ENCODE measurements around the gene AHNAK. TPM values are rescaled to one million over a fixed set of nuclear protein-coding genes. Genes with fewer than 3 reads are reported as not detected.

Gene AHNAK
- total RNA-seq, 1 donor from 2014 or later, result 809 TPM

DNA sequence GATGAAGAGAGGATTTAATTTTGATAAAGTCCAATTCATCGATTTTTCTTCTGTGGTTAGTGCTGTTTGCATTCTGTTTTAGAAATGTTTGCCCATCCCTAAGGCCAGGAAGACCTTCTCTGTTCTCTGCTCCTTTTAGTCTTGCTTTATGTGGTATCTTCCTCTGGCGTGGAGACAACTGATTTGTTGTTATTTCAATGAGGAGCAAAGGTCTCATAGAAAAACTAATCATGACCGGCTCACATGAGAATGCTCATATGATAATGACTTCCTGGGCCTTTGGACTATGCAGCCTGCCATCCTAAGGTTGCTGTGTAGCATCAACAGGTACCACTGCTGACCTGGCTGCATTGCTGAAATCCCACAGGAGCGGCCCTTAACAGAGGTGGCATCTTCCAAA, 108.0 kb downstream of the AHNAK start:
- TF ChIP-seq, protein P1, sequence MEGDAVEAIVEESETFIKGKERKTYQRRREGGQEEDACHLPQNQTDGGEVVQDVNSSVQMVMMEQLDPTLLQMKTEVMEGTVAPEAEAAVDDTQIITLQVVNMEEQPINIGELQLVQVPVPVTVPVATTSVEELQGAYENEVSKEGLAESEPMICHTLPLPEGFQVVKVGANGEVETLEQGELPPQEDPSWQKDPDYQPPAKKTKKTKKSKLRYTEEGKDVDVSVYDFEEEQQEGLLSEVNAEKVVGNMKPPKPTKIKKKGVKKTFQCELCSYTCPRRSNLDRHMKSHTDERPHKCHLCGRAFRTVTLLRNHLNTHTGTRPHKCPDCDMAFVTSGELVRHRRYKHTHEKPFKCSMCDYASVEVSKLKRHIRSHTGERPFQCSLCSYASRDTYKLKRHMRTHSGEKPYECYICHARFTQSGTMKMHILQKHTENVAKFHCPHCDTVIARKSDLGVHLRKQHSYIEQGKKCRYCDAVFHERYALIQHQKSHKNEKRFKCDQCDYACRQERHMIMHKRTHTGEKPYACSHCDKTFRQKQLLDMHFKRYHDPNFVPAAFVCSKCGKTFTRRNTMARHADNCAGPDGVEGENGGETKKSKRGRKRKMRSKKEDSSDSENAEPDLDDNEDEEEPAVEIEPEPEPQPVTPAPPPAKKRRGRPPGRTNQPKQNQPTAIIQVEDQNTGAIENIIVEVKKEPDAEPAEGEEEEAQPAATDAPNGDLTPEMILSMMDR (IDR thresholded peaks at IDR 0.05), result no peak
- intact Hi-C loops (cut with DNase I), result no loop called here
- ATAC-seq (no peak), DNase-seq (no peak)
- H3K27me3 ChIP-seq (ENCODE audit: low read depth), result no peaks in the 10 kb centered on the region
- H3K4me3 ChIP-seq, result no peak overlapping the region
- peaks cover 44% of the 10 kb centered on the region for H3K4me1 ChIP-seq
- no peaks in the 10 kb centered on the region for H3K36me3 ChIP-seq
- no peaks in the 10 kb centered on the region for H3K9me3 ChIP-seq
- no peak overlapping the region for H3K27ac ChIP-seq

DNA sequence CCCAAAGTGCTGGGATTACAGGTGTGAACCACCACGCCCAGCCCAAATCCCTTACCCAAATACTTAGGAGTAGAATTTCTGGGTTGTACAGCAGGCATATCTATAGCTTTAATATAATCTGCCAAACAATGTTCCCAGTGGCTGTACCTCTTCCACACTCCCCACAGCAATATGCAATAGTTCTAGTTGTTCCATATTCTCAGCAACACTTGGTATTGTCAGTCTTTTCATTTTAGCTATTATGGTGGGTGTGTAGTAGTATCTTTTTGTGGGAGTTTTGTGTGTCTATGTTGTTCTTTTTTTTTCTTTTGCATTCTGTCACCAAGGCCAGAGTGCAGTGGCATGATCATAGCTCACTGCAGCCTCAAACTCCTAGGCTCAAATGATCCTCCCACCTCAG, 109.0 kb downstream of the AHNAK start:
- Histone ChIP-seq H3K9me3 (no peaks in the 10 kb centered on the region), H3K4me1 (peaks cover 45% of the 10 kb centered on the region), H3K4me3 (no peak overlapping the region), H3K27me3 (ENCODE audit: low read depth) (no peaks in the 10 kb centered on the region), H3K27ac (no peak overlapping the region), H3K36me3 (no peaks in the 10 kb centered on the region)
- ATAC-seq (no peak), DNase-seq (no peak)
- intact Hi-C loops (cut with DNase I), result no loop called here
- TF ChIP-seq, protein P1 (IDR thresholded peaks at IDR 0.05), result no peak

DNA sequence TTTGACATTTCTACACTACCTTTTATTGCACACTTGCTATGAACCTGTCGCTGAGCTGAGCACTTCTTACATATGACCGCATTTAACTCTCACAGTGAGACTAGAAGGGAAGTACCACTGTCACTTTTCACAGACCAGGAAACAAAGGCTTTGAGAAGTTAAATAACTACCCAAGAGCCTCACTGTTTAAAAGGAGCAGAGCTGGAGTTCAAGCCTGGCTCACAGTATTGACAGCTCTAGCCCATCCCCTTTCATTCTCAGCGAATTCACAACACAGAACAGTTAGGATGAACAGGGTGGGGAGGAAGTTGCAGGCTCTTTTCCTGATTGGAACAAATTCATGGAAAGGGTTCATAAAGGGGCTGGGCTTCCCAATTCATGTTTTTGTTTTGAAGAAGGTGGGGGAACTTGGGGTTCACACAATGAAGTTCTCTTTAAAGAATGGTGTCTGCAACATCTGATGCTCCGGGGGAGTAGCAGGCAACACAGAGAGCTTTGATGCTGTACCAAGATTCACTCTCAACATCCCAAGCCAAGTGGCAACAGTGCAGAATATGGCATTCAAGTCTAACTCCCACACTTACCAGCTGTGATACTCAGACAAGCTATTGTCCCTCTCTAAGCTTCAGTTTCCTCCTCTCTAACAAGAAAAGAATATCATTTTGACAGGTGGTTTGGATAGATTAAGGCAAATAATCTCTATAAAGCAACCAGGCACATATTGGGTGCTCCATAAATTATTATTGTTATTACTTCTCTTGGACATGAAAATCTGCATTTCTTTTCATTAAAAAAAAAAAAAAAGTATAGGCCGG, 110.6 kb downstream of the AHNAK start:
- peaks cover 53% of the 10 kb centered on the region for H3K4me1 ChIP-seq
- TF ChIP-seq, protein P1 (IDR thresholded peaks at IDR 0.05), result no peak
- H3K27ac ChIP-seq, result peak overlapping the region; percentile 19
- DNase-seq, result no peak
- intact Hi-C loops (cut with DNase I), result no loop called here
- H3K27me3 ChIP-seq (ENCODE audit: low read depth), result no peaks in the 10 kb centered on the region
- ATAC-seq, result peak in 1 of 2 donors; percentile 18
- no peaks in the 10 kb centered on the region for H3K36me3 ChIP-seq
- no peak overlapping the region for H3K4me3 ChIP-seq
- no peaks in the 10 kb centered on the region for H3K9me3 ChIP-seq

DNA sequence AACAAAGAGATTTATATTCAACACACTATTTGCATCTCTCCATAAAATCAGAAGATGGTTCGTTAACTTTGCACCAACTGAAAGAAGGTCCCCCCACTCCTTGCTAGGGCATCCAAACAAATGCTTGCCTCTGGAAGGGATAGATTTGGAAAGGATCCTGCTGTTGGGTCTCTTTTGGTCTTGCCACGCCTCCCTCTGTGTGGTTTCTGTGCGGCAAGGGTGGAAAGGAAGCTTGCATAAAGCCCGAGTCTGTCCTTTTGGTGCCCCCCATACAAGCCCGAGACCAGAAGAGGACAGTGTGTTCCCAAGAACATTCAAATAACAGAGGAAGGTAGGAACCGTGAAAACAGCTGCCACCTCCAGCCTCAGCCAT, 112.7 kb downstream of the AHNAK start:
- TF ChIP-seq, protein P1 (IDR thresholded peaks at IDR 0.05), result no peak
- ATAC-seq (peak; percentile 26 to 56), DNase-seq (no peak)
- no peaks in the 10 kb centered on the region for H3K27me3 ChIP-seq (ENCODE audit: low read depth)
- no peak overlapping the region for H3K4me3 ChIP-seq
- H3K27ac ChIP-seq, result peak overlapping the region; percentile 73
- H3K9me3 ChIP-seq, result no peaks in the 10 kb centered on the region
- H3K36me3 ChIP-seq, result no peaks in the 10 kb centered on the region
- intact Hi-C loops (cut with DNase I), result no loop called here
- H3K4me1 ChIP-seq, result peaks cover 47% of the 10 kb centered on the region

DNA sequence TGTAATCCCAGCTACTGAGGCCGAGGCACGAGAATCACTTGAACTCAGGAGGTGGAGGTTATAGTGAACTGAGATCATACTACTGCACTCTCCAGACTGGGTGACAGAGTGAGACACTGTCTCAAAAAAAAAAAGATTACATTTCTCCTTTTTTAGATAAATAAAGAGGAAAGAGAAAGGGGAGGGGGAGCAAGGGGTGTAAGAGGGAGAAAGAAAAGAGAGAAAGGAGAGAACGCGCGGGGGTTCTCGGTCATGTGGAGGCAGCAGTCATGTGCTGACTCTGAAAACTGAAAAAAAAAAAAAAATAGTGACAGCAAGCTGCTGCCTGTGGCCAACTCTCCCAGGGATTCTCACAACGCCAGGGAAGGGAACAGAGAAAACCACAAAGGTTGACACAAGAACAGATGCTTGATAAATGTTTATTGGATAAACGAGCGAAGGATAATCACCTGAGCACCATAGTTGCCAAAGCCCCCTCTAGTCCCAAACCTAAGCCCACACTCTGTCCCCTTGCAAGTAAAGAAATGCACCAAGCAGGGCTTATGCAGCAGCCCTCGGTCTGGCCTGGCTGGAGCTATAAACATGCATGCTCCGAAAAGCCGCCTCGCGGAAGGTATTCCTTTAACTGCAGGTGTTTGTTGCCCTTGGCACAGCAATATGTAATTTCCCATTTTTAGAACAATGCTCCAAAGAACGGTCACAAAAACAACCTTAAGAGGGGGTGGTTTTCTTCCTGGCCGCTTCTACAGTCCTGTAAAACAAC, 113.3 kb downstream of the AHNAK start:
- Histone ChIP-seq H3K4me3 (no peak overlapping the region), H3K4me1 (peaks cover 47% of the 10 kb centered on the region), H3K27ac (peak overlapping the region; percentile 73), H3K36me3 (no peaks in the 10 kb centered on the region), H3K9me3 (no peaks in the 10 kb centered on the region), H3K27me3 (ENCODE audit: low read depth) (no peaks in the 10 kb centered on the region)
- intact Hi-C loops (cut with DNase I), result no loop called here
- TF ChIP-seq, protein P1 (IDR thresholded peaks at IDR 0.05), result no peak
- DNase-seq (no peak), ATAC-seq (peak in 1 of 2 donors; percentile 13)

All from lower lobe of right lung (tissue), 2 donors.